HG03565 (cell line): ENCODE measurements around the gene C22orf23.
"Not testable (repeated sequence)": the region's sequence is repeated elsewhere in the genome, so short reads cannot be mapped to it uniquely, and the experiment has no call there.

Source experiments
- ATAC-seq: cut with Tn5 transposase; IDR thresholded peaks from one replicate; pipeline ENCODE4 v1.9.1; 2021; ENCODE audit warnings: mild to moderate bottlenecking, moderate library complexity; ENCODE audit not compliant: unreplicated experiment

Gene C22orf23

DNA sequence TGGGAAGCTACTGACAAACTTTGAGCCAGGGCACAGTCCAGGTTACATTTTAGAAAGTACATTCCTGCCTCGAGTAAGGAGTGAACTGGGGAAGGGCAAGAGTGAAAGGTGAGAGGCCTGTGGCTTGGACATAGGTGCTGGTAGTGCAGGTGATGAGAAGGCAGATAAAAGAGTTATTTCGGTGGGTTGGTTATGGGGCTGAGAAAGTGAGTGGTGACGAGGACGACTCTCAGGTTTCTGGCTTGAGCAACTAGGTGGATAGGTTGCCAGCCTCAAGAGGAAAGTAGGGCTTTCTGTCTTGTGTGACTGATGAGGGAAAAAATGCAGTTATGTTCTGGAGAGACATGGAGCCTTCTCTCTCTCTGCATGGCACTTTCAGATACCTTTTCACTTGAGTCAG is 3.8 kb upstream of the C22orf23 start:
- no peak for ATAC-seq

- not testable (repeated sequence) for ATAC-seq
Measured at GRCh38 chr22:37955825-37956397, 2.5 kb upstream of the C22orf23 start.

GRCh38 chr22:37954686-37955085 is 1.3 kb upstream of the C22orf23 start:
- ATAC-seq: no peak

- ATAC-seq: no peak
Measured at GRCh38 chr22:37953062-37953436, 352 bp downstream of the C22orf23 start.

GRCh38 chr22:37952629-37953028 is 772 bp downstream of the C22orf23 start:
- ATAC-seq: not testable (repeated sequence)

DNA sequence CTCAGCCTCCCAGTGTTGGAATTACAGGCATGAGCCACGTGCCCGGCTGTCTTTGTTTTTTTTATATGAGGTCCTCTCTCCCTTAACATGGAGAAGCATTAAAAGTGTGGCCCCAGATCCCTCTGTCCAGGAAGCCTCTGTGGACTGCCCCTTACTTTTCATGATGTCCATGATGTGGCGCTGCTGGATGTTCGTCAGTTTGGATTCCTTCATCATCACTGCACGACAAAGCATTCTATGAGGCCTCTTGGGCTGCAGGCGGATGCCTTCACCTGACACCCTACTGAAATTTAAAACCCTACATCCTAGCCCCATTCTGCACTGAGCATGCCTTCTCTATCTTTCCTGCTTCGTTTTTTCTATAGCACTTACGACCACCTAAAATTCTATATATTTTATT is 2.1 kb downstream of the C22orf23 start:
- no peak for ATAC-seq

GRCh38 chr22:37947142-37947795 is 6.1 kb downstream of the C22orf23 start:
- not testable (repeated sequence) for ATAC-seq

DNA sequence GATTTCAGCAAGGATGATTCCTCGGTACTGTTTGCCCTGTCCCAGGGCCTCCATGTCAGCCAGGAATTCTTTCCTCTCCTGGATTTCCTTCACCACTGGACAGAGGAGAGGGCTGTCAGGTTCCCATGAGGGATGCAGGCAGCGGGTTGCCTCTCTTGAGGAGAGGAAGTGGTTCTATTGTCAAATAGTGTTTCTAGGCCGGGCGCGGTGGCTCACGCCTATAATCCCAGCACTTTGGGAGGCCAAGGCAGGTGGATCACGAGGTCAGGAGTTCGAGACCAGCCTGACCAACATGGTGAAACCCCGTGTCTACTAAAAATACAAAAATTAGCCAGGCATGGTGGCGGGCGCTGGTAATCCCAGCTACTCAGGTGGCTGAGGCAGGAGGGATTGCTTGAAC is 9.0 kb downstream of the C22orf23 start:
- not testable (repeated sequence) for ATAC-seq

- ATAC-seq: no peak
Measured at GRCh38 chr22:37943825-37944198, 9.6 kb downstream of the C22orf23 start.

DNA sequence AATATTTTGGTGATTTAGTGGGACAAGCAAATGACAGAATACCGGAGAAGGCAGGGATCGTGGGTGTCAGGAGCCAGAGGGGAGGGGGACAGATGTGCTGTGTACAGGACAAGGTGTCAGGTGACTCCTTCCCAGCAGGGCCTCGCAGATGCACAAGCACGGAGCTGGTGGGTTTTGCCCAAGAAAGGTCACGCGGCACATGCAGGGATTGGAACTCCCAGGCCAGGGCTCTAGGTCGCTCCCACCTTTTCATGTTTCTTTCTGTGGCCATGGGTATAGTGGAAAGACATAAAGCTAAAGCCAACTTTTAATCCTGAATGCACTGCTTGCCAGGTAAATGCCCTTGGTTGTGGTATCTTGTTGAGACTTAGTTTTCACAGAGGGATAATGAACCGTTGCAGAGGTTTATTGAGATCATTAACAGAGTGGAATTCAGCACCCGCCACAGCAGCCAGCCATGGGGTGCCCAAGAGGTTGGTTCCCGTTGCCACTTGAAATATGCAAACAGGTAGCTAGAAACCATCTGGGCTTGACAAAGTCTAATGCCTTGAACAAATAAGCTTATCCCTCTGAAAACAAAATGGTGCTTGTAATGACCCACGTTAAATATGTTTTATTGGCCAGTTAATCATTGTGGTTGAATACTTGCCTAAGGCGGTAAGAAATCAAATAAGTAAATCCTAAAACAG is 10.1 kb downstream of the C22orf23 start:
- ATAC-seq: no peak

DNA sequence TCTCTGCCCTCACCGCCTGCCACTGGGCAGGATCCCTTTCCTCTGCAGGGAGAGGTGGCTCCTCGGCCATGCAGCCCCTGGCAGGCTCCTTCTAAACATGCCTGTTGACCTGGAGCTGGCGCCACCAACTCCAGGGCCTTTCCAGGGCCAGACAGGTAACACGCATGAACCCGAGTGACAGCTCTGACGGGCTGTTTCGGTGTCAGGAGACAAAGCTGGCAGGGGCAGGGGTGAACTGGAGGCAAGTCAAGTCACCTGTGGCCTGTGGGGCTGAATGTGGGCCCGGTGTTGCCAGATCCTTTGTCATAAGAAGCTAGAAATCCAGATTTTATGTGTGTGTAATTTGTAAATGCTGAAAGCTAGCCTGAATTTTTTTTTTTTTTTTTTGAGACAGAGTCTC is 11.3 kb downstream of the C22orf23 start:
- ATAC-seq: no peak

- ATAC-seq: no peak
Measured at GRCh38 chr22:37940698-37941376, 12.6 kb downstream of the C22orf23 start.

GRCh38 chr22:37933711-37934376 is 19.6 kb downstream of the C22orf23 start:
- ATAC-seq: peak; percentile 72

DNA sequence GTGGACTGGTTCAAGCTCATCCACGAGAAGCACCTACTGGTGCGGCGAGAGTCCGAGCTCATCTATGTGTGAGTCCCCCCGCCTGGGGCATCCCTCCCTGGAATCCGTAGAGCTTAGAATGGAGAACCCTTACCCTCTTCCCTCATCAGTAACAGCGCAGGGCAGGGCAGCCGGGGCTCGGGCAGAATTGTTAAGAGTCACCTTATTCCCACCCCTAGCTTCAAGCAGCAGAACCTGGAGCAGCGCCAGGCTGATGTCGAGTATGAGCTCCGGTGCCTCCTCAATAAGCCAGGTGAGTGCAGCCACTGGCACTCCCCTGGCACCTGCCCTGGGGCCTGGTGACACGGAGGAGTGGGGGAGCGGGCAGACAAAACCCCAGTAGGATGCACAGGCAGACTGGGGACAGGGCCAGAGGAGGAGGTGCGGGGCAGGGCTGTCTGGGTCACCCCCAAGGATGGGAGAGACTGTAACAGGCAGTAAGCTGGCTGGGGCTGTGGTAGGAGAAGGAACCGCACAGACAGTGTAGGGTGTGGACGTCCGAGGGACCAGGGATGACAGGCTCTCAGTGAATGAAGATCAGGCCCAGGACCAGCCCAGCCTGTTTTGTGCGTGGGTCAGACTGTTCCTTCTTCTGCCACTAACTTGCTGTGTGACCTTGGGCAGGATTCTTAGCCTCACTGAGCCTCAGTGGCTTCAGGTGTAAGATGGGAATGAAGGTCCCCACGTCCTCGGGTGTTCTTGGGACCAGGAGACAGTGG is 20.4 kb downstream of the C22orf23 start:
- ATAC-seq: no peak

- ATAC-seq: no peak
Measured at GRCh38 chr22:37932401-37932800, 21.0 kb downstream of the C22orf23 start.

DNA sequence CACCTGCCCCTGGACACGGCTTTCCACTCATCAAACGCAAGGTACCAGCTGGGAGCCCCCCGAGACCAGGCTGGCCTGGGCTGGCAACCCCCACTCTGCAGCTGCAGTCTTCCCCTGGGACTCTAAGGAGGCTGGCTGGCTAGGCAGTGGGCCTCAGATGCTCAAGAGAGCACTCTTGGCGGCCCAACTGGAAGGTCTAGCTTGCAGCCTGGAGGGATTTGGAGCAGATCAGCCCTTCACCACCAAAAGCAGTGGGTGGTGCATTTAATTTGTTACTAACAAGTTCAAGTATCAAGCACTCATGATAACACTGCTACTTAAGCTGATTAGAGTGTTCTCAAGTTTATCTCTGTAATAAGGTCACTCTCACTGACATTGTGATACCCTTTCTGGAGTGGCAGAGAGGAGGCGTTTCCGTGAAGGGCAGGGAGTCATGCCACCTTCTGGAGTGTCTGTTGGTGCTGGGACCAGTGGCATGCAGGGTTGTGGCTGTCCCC is 21.5 kb downstream of the C22orf23 start:
- ATAC-seq: no peak

GRCh38 chr22:37930952-37931440 is 22.4 kb downstream of the C22orf23 start:
- no peak for ATAC-seq

- no peak for ATAC-seq
Measured at GRCh38 chr22:37930270-37930951, 23.0 kb downstream of the C22orf23 start.

GRCh38 chr22:37929390-37929789 is 24.0 kb downstream of the C22orf23 start:
- ATAC-seq: no peak

DNA sequence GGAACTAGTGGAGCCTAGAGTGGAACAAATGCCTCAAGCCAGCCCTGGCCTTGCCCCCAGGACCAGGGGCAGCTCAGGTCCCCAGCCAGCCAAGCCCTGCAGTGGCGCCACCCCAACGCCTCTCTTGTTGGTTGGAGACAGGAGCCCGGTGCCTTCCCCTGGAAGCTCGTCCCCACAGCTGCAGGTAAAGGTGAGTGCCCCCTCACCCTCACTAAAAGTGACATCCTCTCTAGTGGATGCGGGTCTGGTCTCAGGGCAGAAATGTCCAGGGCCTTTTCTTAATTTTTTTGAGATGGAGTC is 25.8 kb downstream of the C22orf23 start:
- ATAC-seq: no peak
